Endothelial cell (in vitro differentiated cells): ENCODE measurements around the gene FDXR. TPM values are rescaled to one million over a fixed set of nuclear protein-coding genes. Genes with fewer than 3 reads are reported as not detected.
A peak's percentile ranks its signal among the peaks of the same experiment; 100 is the strongest.

ENCODE experiments used
- DNase-seq: peaks from one replicate; pipeline ENCODE4 v3.0.0; 2021; ENCODE audit warnings: low spot score
- H3K27ac Mint-ChIP-seq: one replicate; pipeline ENCODE4 v1.8.0; 2021; ENCODE audit warnings: mixed read lengths, inconsistent platforms; ENCODE audit not compliant: unreplicated experiment
- H3K27me3 Mint-ChIP-seq: one replicate; pipeline ENCODE4 v1.8.0; 2021; ENCODE audit warnings: mild to moderate bottlenecking, moderate library complexity, mixed read lengths, inconsistent platforms; ENCODE audit not compliant: unreplicated experiment
- H3K36me3 Mint-ChIP-seq: one replicate; pipeline ENCODE4 v1.8.0; 2021; ENCODE audit warnings: mild to moderate bottlenecking, low read depth, mixed read lengths, inconsistent platforms; ENCODE audit not compliant: unreplicated experiment
- H3K4me1 Mint-ChIP-seq: one replicate; pipeline ENCODE4 v1.8.0; 2021; ENCODE audit warnings: mild to moderate bottlenecking, mixed read lengths, inconsistent platforms; ENCODE audit not compliant: unreplicated experiment
- H3K4me3 Mint-ChIP-seq: one replicate; pipeline ENCODE4 v1.8.0; 2021; ENCODE audit warnings: mild to moderate bottlenecking, mixed read lengths, inconsistent platforms; ENCODE audit not compliant: unreplicated experiment
- H3K9me3 Mint-ChIP-seq: one replicate; pipeline ENCODE4 v1.8.0; 2021; ENCODE audit warnings: mixed read lengths, inconsistent platforms; ENCODE audit not compliant: unreplicated experiment
- total RNA-seq: library from RNA; stranded (reverse); fragmentation: NEBNext Ultra II Directional; extraction: Animal tissue kit (Norgen Biotek cat#: 25700); gene quantifications from one replicate; pipeline ENCODE4 v1.2.1, GENCODE V29; 2021; ENCODE audit not compliant: unreplicated experiment
- TF ChIP-seq, protein P1 (sequence below): fragments of 200-600 bp; sonication (generic); IDR thresholded peaks from one replicate; pipeline ENCODE4 v1.5.0; 2021; ENCODE audit warnings: antibody characterized with exemption; ENCODE audit not compliant: unreplicated experiment

Gene FDXR
- total RNA-seq, 1 donor from 2014 or later: 22.1 TPM

- no peak overlapping the region for H3K4me3 Mint-ChIP-seq
- no peak for DNase-seq
- TF ChIP-seq, protein P1, sequence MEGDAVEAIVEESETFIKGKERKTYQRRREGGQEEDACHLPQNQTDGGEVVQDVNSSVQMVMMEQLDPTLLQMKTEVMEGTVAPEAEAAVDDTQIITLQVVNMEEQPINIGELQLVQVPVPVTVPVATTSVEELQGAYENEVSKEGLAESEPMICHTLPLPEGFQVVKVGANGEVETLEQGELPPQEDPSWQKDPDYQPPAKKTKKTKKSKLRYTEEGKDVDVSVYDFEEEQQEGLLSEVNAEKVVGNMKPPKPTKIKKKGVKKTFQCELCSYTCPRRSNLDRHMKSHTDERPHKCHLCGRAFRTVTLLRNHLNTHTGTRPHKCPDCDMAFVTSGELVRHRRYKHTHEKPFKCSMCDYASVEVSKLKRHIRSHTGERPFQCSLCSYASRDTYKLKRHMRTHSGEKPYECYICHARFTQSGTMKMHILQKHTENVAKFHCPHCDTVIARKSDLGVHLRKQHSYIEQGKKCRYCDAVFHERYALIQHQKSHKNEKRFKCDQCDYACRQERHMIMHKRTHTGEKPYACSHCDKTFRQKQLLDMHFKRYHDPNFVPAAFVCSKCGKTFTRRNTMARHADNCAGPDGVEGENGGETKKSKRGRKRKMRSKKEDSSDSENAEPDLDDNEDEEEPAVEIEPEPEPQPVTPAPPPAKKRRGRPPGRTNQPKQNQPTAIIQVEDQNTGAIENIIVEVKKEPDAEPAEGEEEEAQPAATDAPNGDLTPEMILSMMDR: no peak
- no peak overlapping the region for H3K27ac Mint-ChIP-seq
- peaks cover 19% of the 10 kb centered on the region for H3K36me3 Mint-ChIP-seq
- peaks cover 8% of the 10 kb centered on the region for H3K4me1 Mint-ChIP-seq
- no peaks in the 10 kb centered on the region for H3K9me3 Mint-ChIP-seq
- peaks cover 6% of the 10 kb centered on the region for H3K27me3 Mint-ChIP-seq
These were observed 55.7 kb downstream of the FDXR start for GRCh38 chr17:74816905-74817620.

GRCh38 chr17:74815550-74816370, 57.0 kb downstream of the FDXR start:
- DNase-seq: peak; percentile 54

DNA sequence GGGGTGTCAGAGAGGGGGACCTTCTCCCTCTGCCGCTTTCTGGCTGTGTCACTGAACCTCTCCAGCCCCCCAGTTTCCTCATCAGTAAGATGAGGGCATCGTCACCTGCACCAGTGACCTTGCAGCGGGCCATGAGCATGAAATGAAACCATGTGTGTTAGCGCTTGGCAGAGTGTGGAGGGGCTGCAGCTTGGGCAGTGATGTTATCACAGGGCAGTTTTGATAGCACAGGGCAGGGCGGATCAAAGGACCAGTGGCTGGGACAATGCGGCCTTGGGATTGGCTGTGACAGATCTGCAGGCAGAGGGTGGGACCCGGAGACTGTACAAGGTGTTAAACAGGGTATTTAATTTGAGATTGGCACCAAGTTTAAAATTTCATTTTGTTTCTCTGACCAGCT, 57.7 kb downstream of the FDXR start:
- Mint-ChIP-seq H3K4me3 (no peak overlapping the region), H3K9me3 (no peaks in the 10 kb centered on the region), H3K4me1 (peaks cover 8% of the 10 kb centered on the region), H3K27ac (no peak overlapping the region), H3K36me3 (peaks cover 22% of the 10 kb centered on the region), H3K27me3 (peaks cover 4% of the 10 kb centered on the region)
- DNase-seq: no peak
- TF ChIP-seq, protein P1: no peak

More at GRCh38 chr17:74815550-74816370, 57.0 kb downstream of the FDXR start:
- H3K27ac Mint-ChIP-seq: no peak overlapping the region
- no peaks in the 10 kb centered on the region for H3K9me3 Mint-ChIP-seq
- H3K4me3 Mint-ChIP-seq: no peak overlapping the region
- TF ChIP-seq, protein P1: peak; percentile 40
- H3K36me3 Mint-ChIP-seq: peaks cover 20% of the 10 kb centered on the region
- H3K4me1 Mint-ChIP-seq: peaks cover 8% of the 10 kb centered on the region
- H3K27me3 Mint-ChIP-seq: peaks cover 6% of the 10 kb centered on the region

GRCh38 chr17:74814453-74814852, 58.3 kb downstream of the FDXR start:
- H3K27me3 Mint-ChIP-seq: peaks cover 2% of the 10 kb centered on the region

More at GRCh38 chr17:74814453-74814852, 58.3 kb downstream of the FDXR start:
- TF ChIP-seq, protein P1: no peak
- DNase-seq: no peak
- Mint-ChIP-seq H3K9me3 (no peaks in the 10 kb centered on the region), H3K4me3 (no peak overlapping the region), H3K4me1 (peaks cover 8% of the 10 kb centered on the region), H3K36me3 (peaks cover 23% of the 10 kb centered on the region), H3K27ac (no peak overlapping the region)

Other genes with a start within 250 kb of the FDXR start
- gene CD300E, start 249.3 kb downstream of the FDXR start, total RNA-seq: not detected
- not detected for gene CD300LF, start 160.1 kb downstream of the FDXR start, total RNA-seq
- gene RAB37, start 135.7 kb downstream of the FDXR start, total RNA-seq: 2.5 TPM
- 30.5 TPM for gene NHERF1, start 124.4 kb downstream of the FDXR start, total RNA-seq
- 50.1 TPM for gene NAT9, start 96.6 kb downstream of the FDXR start, total RNA-seq
- 0.74 TPM for gene GRIN2C, start 13.1 kb downstream of the FDXR start, total RNA-seq
- gene FADS6, start 20.6 kb upstream of the FDXR start, total RNA-seq: not detected
- 0.18 TPM for gene USH1G, start 50.3 kb upstream of the FDXR start, total RNA-seq
- not detected for gene OTOP2, start 51.3 kb upstream of the FDXR start, total RNA-seq
- gene OTOP3, start 62.9 kb upstream of the FDXR start, total RNA-seq: not detected
- gene HID1, start 99.8 kb upstream of the FDXR start, total RNA-seq: 157 TPM
- 33.2 TPM for gene CDR2L, start 114.6 kb upstream of the FDXR start, total RNA-seq
- 16.2 TPM for gene MRPL58, start 139.7 kb upstream of the FDXR start, total RNA-seq
- 179 TPM for gene ATP5PD, start 174.0 kb upstream of the FDXR start, total RNA-seq
- 33.5 TPM for gene KCTD2, start 174.2 kb upstream of the FDXR start, total RNA-seq
- 50.9 TPM for gene SLC16A5, start 215.0 kb upstream of the FDXR start, total RNA-seq
- 43.4 TPM for gene ARMC7, start 237.0 kb upstream of the FDXR start, total RNA-seq